Lung (tissue), 12 donors: ENCODE data around the gene FAM193A. TPM values are rescaled to one million over a fixed set of nuclear protein-coding genes. Genes with fewer than 3 reads are reported as not detected.

Source experiments
- ATAC-seq: fragments of 200-7000 bp; cut with Tn5 transposase; one replicate; pipeline ENCODE4 v1.9.1; 2020; ENCODE audit warnings: moderate number of reproducible peaks; ENCODE audit not compliant: insufficient read depth, low FRiP score
- DNase-seq, 3 donors: peaks; one replicate each; pipeline ENCODE4 v3.0.0-alpha.2; 2013 to 2017
- H3K27ac ChIP-seq, 2 donors: one replicate each; pipeline ENCODE4 v1.5.1; 2013; ENCODE audit warnings: mild to moderate bottlenecking in 2 of 2, moderate library complexity in 2 of 2, control low read depth in 1 of 2, inconsistent platforms in 1 of 2, low read depth in 1 of 2, low read length in 1 of 2
- H3K27me3 ChIP-seq, 3 donors: one replicate each; pipeline ENCODE4 v1.5.1; 2013; ENCODE audit warnings: low read length in 2 of 3; ENCODE audit not compliant: control insufficient read depth in 3 of 3, insufficient read depth in 3 of 3
- H3K36me3 ChIP-seq, 4 donors: one replicate each; pipeline ENCODE4 v1.5.1; 2013; ENCODE audit warnings: low read length in 4 of 4, mild to moderate bottlenecking in 1 of 4, moderate library complexity in 1 of 4; ENCODE audit not compliant: control insufficient read depth in 4 of 4, insufficient read depth in 4 of 4
- H3K4me1 ChIP-seq, 5 donors: one replicate each; pipeline ENCODE4 v1.5.1; 2013; ENCODE audit warnings: low read length in 5 of 5, mild to moderate bottlenecking in 2 of 5, moderate library complexity in 1 of 5; ENCODE audit not compliant: control insufficient read depth in 5 of 5, insufficient read depth in 5 of 5
- H3K4me3 ChIP-seq: one replicate; pipeline ENCODE4 v1.5.1; 2013; ENCODE audit warnings: mild to moderate bottlenecking, control low read depth, moderate library complexity
- H3K9ac ChIP-seq, 2 donors: one replicate each; pipeline ENCODE4 v1.5.1; 2013; ENCODE audit warnings: low read length in 2 of 2, control low read depth in 1 of 2; ENCODE audit not compliant: insufficient read depth in 1 of 2
- H3K9me3 ChIP-seq, 4 donors: one replicate each; pipeline ENCODE4 v1.5.1; 2013; ENCODE audit warnings: low read length in 3 of 4, mild to moderate bottlenecking in 1 of 4, moderate library complexity in 1 of 4; ENCODE audit not compliant: control insufficient read depth in 4 of 4, insufficient read depth in 3 of 4
- CTCF ChIP-seq: IDR thresholded peaks from 2 replicates; pipeline ENCODE4 v1.5.1; 2012; ENCODE audit warnings: mild to moderate bottlenecking; ENCODE audit errors: control extremely low read depth, extremely low read depth
- WGBS, 2 donors: extraction: QIAGEN DNeasy Blood & Tissue Kit; methylation state at CpG; one replicate each; pipeline ENCODE4 v1.1.7; 2013; 5-methylcytosine and 5-hydroxymethylcytosine counted together
- polyA plus RNA-seq, 2 donors: library from polyadenylated mRNA; stranded (reverse); fragments of 200-250 nt; gene quantifications; one replicate each; pipeline ENCODE4 v1.2.1, GENCODE V29; 2013
- total RNA-seq, 2 donors: library from RNA; depleted of rRNA in 1 of 2; stranded (reverse); fragments of >200 nt in 1 of 2; gene quantifications; one replicate each; pipeline ENCODE4 v1.2.1, GENCODE V29; 2014 to 2021
- donor health status: control.
- donor health status: control.
- donor health status: Bipolar disorder and iron deficiency.
- donor health status: healthy.
- donor health status: DM: yes; HTN: yes; CAD: no.

Gene FAM193A
- total and polyA plus RNA-seq, 4 donors: 9.7 to 33.2 (median 17.5) TPM

- 80 to 82% methylated on average over 6 of the region's 6 CpGs for WGBS, 2 donors
- ATAC-seq (no peak), DNase-seq (no peak)
- H3K36me3 ChIP-seq: peaks cover 39 to 43% (median 42%) of the 10 kb centered on the region in 4 donors
- H3K27me3 ChIP-seq: no peaks in the 10 kb centered on the region
- no peaks in the 10 kb centered on the region for H3K9me3 ChIP-seq
- H3K9ac ChIP-seq: no peak overlapping the region
- no peaks in the 10 kb centered on the region for H3K4me1 ChIP-seq
- H3K27ac ChIP-seq: no peak overlapping the region
- no peak for TF ChIP-seq CTCF
- H3K4me3 ChIP-seq: no peak overlapping the region
Measured at GRCh38 chr4:2689114-2689513, 152.7 kb downstream of the FAM193A start.

GRCh38 chr4:2689825-2690700 lies 153.6 kb downstream of the FAM193A start:
- H3K27ac ChIP-seq: no peak overlapping the region
- H3K9ac ChIP-seq: no peak overlapping the region
- no peaks in the 10 kb centered on the region for H3K9me3 ChIP-seq
- peaks cover 32 to 45% (median 41%) of the 10 kb centered on the region in 4 donors for H3K36me3 ChIP-seq
- 52 to 69% methylated on average over 19 of the region's 19 CpGs for WGBS, 2 donors
- no peak overlapping the region for H3K4me3 ChIP-seq
- ATAC-seq: no peak
- H3K27me3 ChIP-seq: no peaks in the 10 kb centered on the region
- no peak for TF ChIP-seq CTCF
- no peaks in the 10 kb centered on the region for H3K4me1 ChIP-seq
- no peak for DNase-seq

DNA sequence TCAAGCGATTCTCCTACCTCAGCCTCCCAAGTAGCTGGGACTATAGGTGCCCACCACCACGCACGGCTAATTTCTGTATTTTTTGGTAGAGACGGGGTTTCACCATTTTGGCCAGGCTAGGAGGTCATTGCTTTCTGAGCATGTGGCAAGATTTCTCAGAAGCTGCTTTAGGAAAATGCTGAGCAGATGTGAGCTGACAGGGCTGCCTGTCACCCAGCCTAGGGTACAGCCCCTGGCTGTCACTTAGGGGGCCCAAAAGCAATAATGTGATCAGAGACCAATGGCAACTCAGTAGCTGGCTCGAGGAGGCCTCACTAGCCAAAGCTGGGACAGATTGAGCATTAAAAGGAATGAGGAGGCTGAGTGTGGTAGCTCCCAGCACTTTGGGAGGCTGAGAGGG lies 154.9 kb downstream of the FAM193A start:
- H3K9ac ChIP-seq: no peak overlapping the region
- H3K4me1 ChIP-seq: no peaks in the 10 kb centered on the region
- DNase-seq (no peak), ATAC-seq (no peak)
- no peaks in the 10 kb centered on the region for H3K9me3 ChIP-seq
- TF ChIP-seq CTCF: no peak
- 97 to 98% methylated on average over 5 of the region's 5 CpGs for WGBS, 2 donors
- no peak overlapping the region for H3K4me3 ChIP-seq
- no peaks in the 10 kb centered on the region for H3K27me3 ChIP-seq
- peaks cover 34 to 50% (median 43%) of the 10 kb centered on the region in 4 donors for H3K36me3 ChIP-seq
- H3K27ac ChIP-seq: no peak overlapping the region
